ENCODE data around the gene PTPRN2. TPM values are rescaled to one million over a fixed set of nuclear protein-coding genes. Genes with fewer than 3 reads are reported as not detected.

PTPRN2 gene
- total RNA-seq, 2 experiments from 2014 or later = 0.70 TPM; not detected in 1

GRCh38 chr7:158023681-158024350 lies 563.8 kb downstream of the PTPRN2 start:
- POLR2A ChIA-PET = no interaction called here

GRCh38 chr7:158023157-158023556 lies 564.5 kb downstream of the PTPRN2 start:
- Histone ChIP-seq H3K36me3 (ENCODE audit: insufficient read depth, low read length) (no peaks in the 10 kb centered on the region), H3K4me2 (ENCODE audit: low read length) (no peak overlapping the region), H2AFZ (ENCODE audit: low read length) (no peak overlapping the region), H3K79me2 (ENCODE audit: insufficient read depth, low read depth, low read length) (no peaks in the 10 kb centered on the region), H3K4me3 (ENCODE audit: low read depth, low read length, poor library complexity, severe bottlenecking) (no peak overlapping the region), H3K4me1 (ENCODE audit: insufficient read depth, low read length, poor library complexity, severe bottlenecking) (no peaks in the 10 kb centered on the region), H3K9me3 (ENCODE audit: low read length) (no peaks in the 10 kb centered on the region), H4K20me1 (ENCODE audit: insufficient read depth, low read length) (no peaks in the 10 kb centered on the region), H3K9me2 (ENCODE audit: insufficient read depth, low read length) (no peaks in the 10 kb centered on the region), H3K27ac (ENCODE audit: low read depth, low read length, poor library complexity, severe bottlenecking) (no peak overlapping the region)
- POLR2A ChIA-PET = interaction anchor here (0.7 kb wide), 1 partner anchor 145 kb away, joined by 3 read pairs; no protein-coding TSS in a partner anchor
- CTCF ChIA-PET (ENCODE audit: unreplicated experiment) = no interaction called here
- no peak for DNase-seq (ENCODE audit: low spot score)
- intact Hi-C loops (cut with micrococcal nuclease; ENCODE audit: unreplicated experiment) = no loop called here
- BruUV-seq (replicated peaks) = no TSS peak
- no peak for TF ChIP-seq EZH2phosphoT487 (IDR thresholded peaks at IDR 0.05; ENCODE audit: borderline replicate concordance, low read depth, low read length)
- no peak for TF ChIP-seq CTCF (conservative IDR thresholded peaks at IDR 0.05; ENCODE audit: low read length)

More at GRCh38 chr7:158023681-158024350, 563.8 kb downstream of the PTPRN2 start:
- Histone ChIP-seq H3K4me2 (ENCODE audit: low read length) (no peak overlapping the region), H3K27ac (ENCODE audit: low read depth, low read length, poor library complexity, severe bottlenecking) (no peak overlapping the region), H4K20me1 (ENCODE audit: insufficient read depth, low read length) (no peaks in the 10 kb centered on the region), H3K4me1 (ENCODE audit: insufficient read depth, low read length, poor library complexity, severe bottlenecking) (no peaks in the 10 kb centered on the region), H2AFZ (ENCODE audit: low read length) (no peak overlapping the region), H3K4me3 (ENCODE audit: low read depth, low read length, poor library complexity, severe bottlenecking) (no peak overlapping the region), H3K36me3 (ENCODE audit: insufficient read depth, low read length) (no peaks in the 10 kb centered on the region), H3K9me3 (ENCODE audit: low read length) (no peaks in the 10 kb centered on the region), H3K9me2 (ENCODE audit: insufficient read depth, low read length) (no peaks in the 10 kb centered on the region), H3K79me2 (ENCODE audit: insufficient read depth, low read depth, low read length) (no peaks in the 10 kb centered on the region)
- CTCF ChIA-PET (ENCODE audit: unreplicated experiment) = no interaction called here
- no peak for DNase-seq (ENCODE audit: low spot score)
- intact Hi-C loops (cut with micrococcal nuclease; ENCODE audit: unreplicated experiment) = no loop called here
- TF ChIP-seq EZH2phosphoT487 (IDR thresholded peaks at IDR 0.05; ENCODE audit: borderline replicate concordance, low read depth, low read length) = no peak
- TF ChIP-seq CTCF (conservative IDR thresholded peaks at IDR 0.05; ENCODE audit: low read length) = no peak
- BruUV-seq (replicated peaks) = no TSS peak

DNA sequence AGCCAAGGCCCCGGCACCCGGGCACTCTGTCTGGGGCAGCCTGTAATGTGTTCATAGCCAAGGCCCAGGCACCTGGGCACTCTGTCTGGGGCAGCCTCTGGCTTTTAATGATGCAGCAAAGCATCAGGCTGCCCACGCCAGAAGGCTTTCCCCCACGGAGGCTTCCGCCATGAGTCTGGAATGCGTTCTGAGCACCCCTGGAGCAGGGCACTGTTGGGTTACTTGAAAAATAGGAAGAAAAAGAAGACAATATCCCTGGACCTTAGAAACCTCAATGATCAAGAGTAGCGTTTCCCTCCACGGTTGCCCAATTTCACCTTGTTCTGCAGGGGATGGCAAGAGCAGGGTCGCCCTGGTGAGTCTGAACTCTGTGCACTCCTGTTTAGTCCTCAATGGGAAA lies 565.0 kb downstream of the PTPRN2 start:
- BruUV-seq (replicated peaks) = no TSS peak
- no peak for TF ChIP-seq CTCF (conservative IDR thresholded peaks at IDR 0.05; ENCODE audit: low read length)
- no peak for TF ChIP-seq EZH2phosphoT487 (IDR thresholded peaks at IDR 0.05; ENCODE audit: borderline replicate concordance, low read depth, low read length)
- no peak overlapping the region for H3K27ac ChIP-seq (ENCODE audit: low read depth, low read length, poor library complexity, severe bottlenecking)
- no peaks in the 10 kb centered on the region for H3K36me3 ChIP-seq (ENCODE audit: insufficient read depth, low read length)
- ChIA-PET CTCF (ENCODE audit: unreplicated experiment) (no interaction called here), POLR2A (no interaction called here)
- no peaks in the 10 kb centered on the region for H3K4me1 ChIP-seq (ENCODE audit: insufficient read depth, low read length, poor library complexity, severe bottlenecking)
- H3K9me2 ChIP-seq (ENCODE audit: insufficient read depth, low read length) = no peaks in the 10 kb centered on the region
- intact Hi-C loops (cut with micrococcal nuclease; ENCODE audit: unreplicated experiment) = no loop called here
- no peaks in the 10 kb centered on the region for H4K20me1 ChIP-seq (ENCODE audit: insufficient read depth, low read length)
- no peak overlapping the region for H3K4me3 ChIP-seq (ENCODE audit: low read depth, low read length, poor library complexity, severe bottlenecking)
- no peaks in the 10 kb centered on the region for H3K9me3 ChIP-seq (ENCODE audit: low read length)
- H2AFZ ChIP-seq (ENCODE audit: low read length) = no peak overlapping the region
- H3K4me2 ChIP-seq (ENCODE audit: low read length) = no peak overlapping the region
- DNase-seq (ENCODE audit: low spot score) = no peak
- H3K79me2 ChIP-seq (ENCODE audit: insufficient read depth, low read depth, low read length) = no peaks in the 10 kb centered on the region

Measured in OCI-LY7 (cell line).